Retinal pigment epithelial cell (primary cell): ENCODE results near the gene TPSAB1.
"Not testable (repeated sequence)": the region's sequence is repeated elsewhere in the genome, so short reads cannot be mapped to it uniquely, and the experiment has no call there.

Experiments
- DNase-seq: peaks from one replicate; pipeline ENCODE4 v3.0.0-alpha.2; 2010; ENCODE audit warnings: low read depth
- H3K4me3 ChIP-seq: 2 replicates; pipeline ENCODE4 v1.5.1; 2011; ENCODE audit warnings: mild to moderate bottlenecking, low read length, control low read depth, moderate library complexity
- TF ChIP-seq, protein P1 (sequence below): conservative IDR thresholded peaks from 2 replicates; pipeline ENCODE4 v1.5.1; 2011; ENCODE audit warnings: low read depth, low read length, control low read depth, inconsistent platforms

Gene TPSAB1

DNA sequence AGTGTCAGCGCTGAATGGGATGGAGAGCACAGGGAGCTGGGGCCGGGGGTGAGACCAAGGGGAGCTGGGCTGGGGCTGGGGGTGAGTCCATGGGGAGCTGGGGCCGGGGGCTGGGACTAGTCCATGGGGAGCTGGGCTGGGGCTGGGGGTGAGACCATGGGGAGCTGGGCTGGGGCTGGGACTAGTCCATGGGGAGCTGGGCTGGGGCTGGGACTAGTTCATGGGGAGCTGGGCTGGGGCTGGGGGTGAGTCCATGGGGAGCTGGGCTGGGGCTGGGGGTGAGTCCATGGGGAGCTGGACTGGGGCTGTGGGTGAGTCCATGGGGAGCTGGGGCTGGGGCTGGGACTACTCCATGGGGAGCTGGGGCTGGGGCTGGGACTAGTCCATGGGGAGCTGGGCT lies 14.3 kb downstream of the TPSAB1 start:
- not testable (repeated sequence) for DNase-seq, H3K4me3 ChIP-seq

DNA sequence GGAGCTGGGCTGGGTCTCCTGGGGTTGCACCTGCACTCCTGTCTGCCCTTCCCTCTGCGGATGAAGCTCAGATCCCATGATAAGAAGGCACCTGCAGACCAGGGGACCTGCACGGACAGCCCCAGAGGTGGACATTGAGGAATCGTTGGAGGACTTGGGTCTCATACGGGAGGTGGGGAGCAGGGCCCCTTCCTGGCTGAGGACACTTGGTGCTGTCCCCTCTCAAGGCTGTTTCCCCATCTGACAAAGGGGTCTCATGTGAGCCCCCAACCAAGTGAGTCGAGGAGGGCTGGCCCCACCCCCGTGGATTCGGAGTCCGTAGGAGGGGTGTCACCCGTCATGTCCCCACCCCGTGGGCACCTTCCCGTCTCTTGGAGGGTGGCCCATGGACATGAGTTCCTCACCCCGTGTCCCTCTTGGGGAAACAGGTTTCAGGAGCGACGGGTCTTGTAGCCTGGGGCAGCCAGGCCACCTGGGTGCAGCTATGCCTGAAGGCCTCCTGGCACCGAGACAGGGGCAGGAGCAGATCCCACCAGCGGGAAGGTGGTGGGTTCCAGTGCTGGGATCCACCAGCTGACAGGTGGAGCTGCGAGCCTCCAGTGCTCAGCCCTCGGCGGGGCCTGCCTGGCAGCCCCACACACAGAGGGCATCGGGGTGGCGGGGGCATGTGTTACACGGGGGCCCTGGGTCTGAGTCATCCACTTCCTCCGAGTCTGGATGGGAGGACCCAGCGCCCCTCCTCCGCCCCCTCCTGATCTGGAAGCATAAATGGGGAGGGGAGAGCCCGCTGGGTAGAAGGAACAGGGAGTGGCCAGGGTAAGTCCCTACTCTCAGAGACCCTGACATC lies 15.0 kb downstream of the TPSAB1 start, which contains the start of gene TPSD1:
Gene TPSD1 (plus strand): TSS at position 794 of the 847 bp plus-strand sequence. CDS start 212 bp downstream, outside the sequence.
- not testable (repeated sequence) for DNase-seq, H3K4me3 ChIP-seq

DNA sequence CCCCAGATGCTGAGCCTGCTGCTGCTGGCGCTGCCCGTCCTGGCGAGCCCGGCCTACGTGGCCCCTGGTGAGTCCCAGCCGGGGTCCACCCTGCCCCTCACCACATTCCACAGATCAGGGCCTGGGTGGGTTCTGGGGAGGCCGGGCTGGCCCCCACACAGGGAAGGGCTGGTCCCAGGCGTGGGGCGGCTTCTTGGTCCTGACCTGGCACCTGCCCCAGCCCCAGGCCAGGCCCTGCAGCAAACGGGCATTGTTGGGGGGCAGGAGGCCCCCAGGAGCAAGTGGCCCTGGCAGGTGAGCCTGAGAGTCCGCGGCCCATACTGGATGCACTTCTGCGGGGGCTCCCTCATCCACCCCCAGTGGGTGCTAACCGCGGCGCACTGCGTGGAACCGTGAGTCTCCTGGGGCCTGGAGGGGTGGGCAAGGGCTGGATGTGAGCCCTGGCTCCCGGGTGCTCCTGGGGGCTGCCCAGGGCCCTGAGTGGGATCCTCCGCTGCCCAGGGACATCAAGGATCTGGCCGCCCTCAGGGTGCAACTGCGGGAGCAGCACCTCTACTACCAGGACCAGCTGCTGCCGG lies 15.9 kb downstream of the TPSAB1 start:
- not testable (repeated sequence) for DNase-seq, H3K4me3 ChIP-seq

DNA sequence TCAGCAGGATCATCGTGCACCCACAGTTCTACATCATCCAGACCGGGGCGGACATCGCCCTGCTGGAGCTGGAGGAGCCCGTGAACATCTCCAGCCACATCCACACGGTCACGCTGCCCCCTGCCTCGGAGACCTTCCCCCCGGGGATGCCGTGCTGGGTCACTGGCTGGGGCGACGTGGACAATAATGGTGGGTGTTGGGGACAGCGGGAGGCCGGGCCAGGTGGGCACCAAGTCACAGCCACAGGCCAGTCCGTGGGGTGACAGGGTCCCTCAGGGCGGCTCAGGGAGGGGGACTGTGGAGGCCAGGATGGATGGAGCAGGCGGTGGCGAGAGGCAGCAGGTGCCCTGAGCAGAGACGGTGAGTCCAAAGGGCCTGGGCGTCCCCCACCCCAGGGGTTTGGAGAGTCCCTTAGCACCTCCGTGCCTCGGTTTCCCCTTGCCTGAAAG lies 16.4 kb downstream of the TPSAB1 start:
- DNase-seq = no peak

DNA sequence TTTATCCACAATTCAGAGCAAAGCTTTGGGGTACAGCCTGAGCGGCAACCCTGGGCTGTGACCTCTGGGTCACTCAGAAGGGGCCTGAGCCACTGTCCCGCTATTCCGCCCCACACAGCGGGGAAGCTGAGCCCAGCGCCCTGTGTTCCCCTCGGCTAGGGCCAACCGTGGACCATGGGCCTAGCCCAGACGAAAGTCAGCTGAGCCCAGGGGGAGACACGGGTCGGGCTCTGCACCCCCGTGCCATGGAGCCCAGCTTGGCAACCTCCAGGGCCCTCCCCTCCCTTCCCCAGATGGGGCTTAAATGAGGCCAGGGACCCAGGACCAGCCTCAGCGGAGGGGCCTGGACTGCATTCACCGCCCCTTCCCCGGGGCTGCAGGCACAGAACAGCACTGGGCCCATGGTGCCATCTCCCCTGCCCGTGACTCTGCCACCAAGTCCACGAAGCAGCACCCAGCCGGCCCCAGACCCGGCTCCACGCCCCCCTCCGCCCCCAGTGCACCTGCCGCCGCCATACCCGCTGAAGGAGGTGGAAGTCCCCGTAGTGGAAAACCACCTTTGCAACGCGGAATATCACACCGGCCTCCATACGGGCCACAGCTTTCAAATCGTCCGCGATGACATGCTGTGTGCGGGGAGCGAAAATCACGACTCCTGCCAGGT lies 17.2 kb downstream of the TPSAB1 start:
- TF ChIP-seq, protein P1, sequence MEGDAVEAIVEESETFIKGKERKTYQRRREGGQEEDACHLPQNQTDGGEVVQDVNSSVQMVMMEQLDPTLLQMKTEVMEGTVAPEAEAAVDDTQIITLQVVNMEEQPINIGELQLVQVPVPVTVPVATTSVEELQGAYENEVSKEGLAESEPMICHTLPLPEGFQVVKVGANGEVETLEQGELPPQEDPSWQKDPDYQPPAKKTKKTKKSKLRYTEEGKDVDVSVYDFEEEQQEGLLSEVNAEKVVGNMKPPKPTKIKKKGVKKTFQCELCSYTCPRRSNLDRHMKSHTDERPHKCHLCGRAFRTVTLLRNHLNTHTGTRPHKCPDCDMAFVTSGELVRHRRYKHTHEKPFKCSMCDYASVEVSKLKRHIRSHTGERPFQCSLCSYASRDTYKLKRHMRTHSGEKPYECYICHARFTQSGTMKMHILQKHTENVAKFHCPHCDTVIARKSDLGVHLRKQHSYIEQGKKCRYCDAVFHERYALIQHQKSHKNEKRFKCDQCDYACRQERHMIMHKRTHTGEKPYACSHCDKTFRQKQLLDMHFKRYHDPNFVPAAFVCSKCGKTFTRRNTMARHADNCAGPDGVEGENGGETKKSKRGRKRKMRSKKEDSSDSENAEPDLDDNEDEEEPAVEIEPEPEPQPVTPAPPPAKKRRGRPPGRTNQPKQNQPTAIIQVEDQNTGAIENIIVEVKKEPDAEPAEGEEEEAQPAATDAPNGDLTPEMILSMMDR = no peak
- DNase-seq = no peak
- H3K4me3 ChIP-seq = no peak overlapping the region

More for the DNA sequence above, 16.4 kb downstream of the TPSAB1 start:
- H3K4me3 ChIP-seq = no peak overlapping the region
- TF ChIP-seq, protein P1 = no peak

DNA sequence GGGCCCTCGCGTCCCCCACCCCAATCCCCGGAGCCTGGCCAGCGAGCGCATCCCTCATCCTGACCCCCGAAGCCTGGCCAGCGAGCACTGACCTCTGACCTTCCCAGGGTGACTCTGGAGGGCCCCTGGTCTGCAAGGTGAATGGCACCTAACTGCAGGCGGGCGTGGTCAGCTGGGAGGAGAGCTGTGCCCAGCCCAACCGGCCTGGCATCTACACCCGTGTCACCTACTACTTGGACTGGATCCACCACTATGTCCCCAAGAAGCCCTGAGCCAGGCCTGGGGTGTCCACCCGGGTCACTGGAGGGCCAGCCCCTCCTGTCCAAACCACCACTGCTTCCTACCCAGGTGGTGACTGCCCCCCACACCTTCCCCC lies 17.7 kb downstream of the TPSAB1 start:
- TF ChIP-seq, protein P1 = no peak
- no peak for DNase-seq
- H3K4me3 ChIP-seq = no peak overlapping the region

DNA sequence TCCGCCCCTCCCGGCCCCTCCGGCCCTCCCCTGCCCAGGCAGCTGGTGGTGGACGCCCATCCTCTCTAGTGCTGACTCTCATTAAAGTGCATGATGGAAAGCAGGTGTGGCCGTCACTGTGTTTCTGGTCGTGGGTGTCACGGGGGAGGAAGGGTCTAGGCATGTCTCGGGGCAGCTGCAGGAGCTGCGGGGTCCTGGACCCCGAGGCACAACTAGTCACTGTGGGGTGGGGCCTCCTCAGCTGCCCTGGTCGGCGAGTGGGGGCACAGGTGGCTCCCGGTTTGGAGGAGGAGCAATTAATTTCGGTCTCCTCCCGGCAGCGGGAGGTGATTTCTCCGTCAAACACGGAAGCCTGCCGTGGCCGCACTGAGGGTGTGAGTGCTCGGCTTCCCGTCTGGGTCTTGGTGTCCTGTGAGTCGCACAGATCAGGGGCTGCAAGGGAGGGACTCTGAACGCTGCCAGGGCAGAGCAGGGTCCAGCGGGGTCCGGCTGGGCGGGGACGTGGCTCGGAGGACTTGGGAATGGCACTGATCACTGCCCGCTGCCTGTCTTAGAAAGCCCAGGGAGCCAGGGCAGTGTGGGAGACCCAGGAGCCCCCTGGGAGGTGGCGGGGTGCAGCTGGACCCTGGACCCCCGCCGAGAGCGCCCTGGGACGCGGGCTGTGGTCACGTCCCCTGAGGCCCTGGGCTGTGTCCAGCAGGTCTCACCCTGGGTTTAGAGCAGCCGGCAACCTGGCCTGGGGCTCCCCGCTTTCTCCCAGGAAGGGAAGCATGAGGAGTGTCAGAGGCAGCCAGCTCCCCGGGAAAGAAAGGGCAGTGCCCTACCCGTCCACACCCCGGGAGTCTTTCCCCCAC lies 18.6 kb downstream of the TPSAB1 start:
- DNase-seq = no peak
- H3K4me3 ChIP-seq = no peak overlapping the region
- TF ChIP-seq, protein P1 = no peak

DNA sequence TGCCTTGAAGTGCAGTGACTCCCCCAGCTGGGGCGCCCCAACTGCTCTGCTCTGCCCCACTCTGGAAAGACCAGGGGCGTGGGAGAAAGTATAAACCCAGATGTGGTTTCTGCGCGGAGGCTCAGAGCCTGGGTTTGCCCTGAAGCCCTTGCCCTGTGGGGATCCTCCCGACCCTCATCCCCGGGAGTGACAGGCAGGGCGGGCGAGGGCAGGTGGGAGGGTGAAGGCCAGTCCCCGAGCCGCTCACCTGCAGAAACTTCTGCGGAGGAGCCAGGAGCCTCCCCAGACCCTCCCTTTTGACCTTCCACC lies 19.2 kb downstream of the TPSAB1 start:
- TF ChIP-seq, protein P1 = no peak
- no peak overlapping the region for H3K4me3 ChIP-seq
- DNase-seq = no peak
